Measurements from ENCODE around the gene C2orf74.
"Not testable (repeated sequence)": the region's sequence is repeated elsewhere in the genome, so short reads cannot be mapped to it uniquely, and the experiment has no call there.

The C2orf74 gene

DNA sequence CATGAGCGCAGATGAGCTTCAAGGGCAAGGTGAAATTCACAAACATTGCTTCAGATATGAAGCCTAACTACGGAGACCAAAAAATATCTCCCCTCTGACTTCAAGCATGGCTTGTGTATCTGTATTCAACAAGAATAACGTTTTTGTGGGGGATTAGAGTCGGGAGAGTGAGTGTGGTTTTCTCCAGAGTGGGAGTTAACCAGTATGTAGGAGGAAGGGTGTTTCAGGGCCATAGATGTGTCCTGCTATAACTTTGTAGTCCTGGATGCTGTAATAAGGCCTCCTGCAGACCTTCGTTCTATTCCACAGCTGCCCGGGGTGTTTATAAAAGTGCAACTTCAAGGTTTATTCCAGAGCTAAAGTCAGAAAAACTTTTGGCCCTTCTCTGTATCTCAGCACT, 12.9 kb upstream of the C2orf74 start:
- H3K4me3 ChIP-seq (ENCODE audit: low read depth, low read length) = no peak overlapping the region
- no peak for DNase-seq (ENCODE audit: low read depth)
- TF ChIP-seq, protein P1, sequence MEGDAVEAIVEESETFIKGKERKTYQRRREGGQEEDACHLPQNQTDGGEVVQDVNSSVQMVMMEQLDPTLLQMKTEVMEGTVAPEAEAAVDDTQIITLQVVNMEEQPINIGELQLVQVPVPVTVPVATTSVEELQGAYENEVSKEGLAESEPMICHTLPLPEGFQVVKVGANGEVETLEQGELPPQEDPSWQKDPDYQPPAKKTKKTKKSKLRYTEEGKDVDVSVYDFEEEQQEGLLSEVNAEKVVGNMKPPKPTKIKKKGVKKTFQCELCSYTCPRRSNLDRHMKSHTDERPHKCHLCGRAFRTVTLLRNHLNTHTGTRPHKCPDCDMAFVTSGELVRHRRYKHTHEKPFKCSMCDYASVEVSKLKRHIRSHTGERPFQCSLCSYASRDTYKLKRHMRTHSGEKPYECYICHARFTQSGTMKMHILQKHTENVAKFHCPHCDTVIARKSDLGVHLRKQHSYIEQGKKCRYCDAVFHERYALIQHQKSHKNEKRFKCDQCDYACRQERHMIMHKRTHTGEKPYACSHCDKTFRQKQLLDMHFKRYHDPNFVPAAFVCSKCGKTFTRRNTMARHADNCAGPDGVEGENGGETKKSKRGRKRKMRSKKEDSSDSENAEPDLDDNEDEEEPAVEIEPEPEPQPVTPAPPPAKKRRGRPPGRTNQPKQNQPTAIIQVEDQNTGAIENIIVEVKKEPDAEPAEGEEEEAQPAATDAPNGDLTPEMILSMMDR (IDR thresholded peaks at IDR 0.05; ENCODE audit: low read depth, low read length, missing control alignments) = no peak
- in situ Hi-C loops (cut with HindIII; ENCODE audit: low sequenced_read_pairs) = no loop called here

DNA sequence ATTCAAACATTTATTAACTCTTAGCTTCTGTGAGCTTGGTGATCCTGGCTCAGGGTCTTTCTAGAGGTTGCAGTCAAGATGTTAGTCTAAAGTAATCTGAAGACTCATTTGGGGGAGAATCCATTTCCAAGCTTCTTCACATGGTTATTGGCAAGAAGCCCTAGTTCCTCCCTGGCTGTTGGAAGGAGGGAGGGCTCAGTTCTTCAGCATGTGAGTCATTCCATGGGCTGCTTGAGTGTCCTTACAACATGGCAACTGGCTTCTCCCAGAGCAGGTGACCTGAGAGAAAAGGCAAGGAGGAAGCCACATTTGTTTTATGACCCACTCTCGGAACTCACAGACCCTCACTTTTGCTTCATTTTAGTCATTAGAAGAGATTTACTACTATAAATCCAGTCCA, 10.6 kb upstream of the C2orf74 start:
- TF ChIP-seq, protein P1 (IDR thresholded peaks at IDR 0.05; ENCODE audit: low read depth, low read length, missing control alignments) = no peak
- peak; percentile 9 for DNase-seq (ENCODE audit: low read depth)
- in situ Hi-C loops (cut with HindIII; ENCODE audit: low sequenced_read_pairs) = no loop called here
- H3K4me3 ChIP-seq (ENCODE audit: low read depth, low read length) = no peak overlapping the region

DNA sequence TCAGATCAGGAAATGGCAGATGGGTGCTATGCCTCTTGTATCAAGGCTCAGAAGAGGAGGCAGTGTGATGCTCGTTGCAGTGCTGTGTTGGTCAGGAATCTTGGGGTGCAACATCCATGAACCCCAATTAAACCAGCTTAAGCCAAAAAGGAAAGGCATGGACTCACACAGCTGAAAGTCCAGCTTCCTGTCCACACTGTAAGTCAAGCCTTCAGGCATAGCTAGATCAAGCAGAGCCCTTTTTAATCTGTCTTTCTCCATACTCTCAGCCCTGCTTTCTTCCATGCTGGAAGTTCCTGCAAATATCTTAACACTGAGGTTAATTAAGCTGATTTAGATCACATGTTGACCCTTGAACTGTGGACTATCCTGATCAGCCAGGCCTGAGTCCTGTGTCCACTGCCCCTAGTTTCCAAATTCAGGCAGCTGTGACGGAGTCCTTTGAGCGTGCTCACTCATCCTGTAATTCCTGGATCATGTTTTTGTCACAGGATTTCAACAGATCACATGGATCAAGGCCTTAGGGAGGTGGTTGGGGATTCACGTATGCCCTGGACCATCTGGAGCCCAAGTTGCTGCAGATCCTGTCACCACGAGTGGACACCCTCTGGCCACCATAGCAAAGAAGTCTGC, 4.5 kb upstream of the C2orf74 start:
- no peak for DNase-seq (ENCODE audit: low read depth)
- H3K4me3 ChIP-seq (ENCODE audit: low read depth, low read length) = no peak overlapping the region
- TF ChIP-seq, protein P1 (IDR thresholded peaks at IDR 0.05; ENCODE audit: low read depth, low read length, missing control alignments) = no peak
- in situ Hi-C loops (cut with HindIII; ENCODE audit: low sequenced_read_pairs) = no loop called here

DNA sequence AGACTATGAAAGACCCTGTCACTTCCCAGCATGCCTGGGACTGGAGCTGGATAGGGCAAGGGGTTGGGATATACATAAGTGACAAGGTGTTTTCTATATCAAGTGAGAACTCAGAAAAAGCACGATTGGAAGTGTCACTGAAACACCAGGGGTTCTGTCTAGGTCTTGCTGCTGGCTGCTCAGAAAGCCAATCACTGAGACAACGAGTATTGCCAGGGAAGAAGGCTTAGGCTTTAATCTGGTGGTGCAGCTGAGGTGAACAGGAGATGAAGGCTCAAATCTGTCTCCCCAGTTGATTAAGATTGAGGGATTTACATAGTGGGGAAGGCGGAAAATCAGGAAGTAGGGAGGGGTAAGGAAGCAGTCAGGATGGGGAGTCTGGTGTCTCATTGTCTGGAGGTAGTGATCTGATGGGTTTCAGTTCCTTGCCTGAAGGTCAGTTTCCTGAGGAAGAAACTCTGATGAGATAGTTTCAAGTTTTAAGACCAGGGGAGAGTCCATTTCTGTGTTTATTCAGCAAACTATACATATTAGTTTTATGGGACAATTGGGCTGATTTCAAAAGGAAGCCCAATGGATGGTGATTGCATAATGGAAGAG, 3.5 kb upstream of the C2orf74 start:
- in situ Hi-C loops (cut with HindIII; ENCODE audit: low sequenced_read_pairs) = no loop called here
- TF ChIP-seq, protein P1 (IDR thresholded peaks at IDR 0.05; ENCODE audit: low read depth, low read length, missing control alignments) = no peak
- H3K4me3 ChIP-seq (ENCODE audit: low read depth, low read length) = no peak overlapping the region
- no peak for DNase-seq (ENCODE audit: low read depth)

DNA sequence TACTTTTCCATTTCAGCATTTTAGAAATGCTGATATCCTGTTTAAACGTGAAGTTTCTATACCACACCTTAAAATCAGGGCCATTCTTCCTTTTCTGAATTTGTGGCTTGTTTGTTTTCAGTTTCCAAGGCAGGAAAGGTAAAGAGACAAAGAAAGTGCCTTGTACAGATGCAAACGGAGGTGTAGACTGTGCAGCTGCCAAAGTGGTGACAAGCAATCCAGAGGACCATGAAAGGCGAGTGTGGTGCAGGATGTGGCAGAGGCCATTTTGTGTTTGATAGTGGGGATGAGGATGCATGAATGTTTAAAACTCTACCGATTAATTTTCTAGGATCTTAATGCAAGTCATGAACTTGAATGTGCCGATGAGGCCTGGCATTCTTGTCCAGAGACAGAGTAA, 733 bp downstream of the C2orf74 start:
- in situ Hi-C loops (cut with HindIII; ENCODE audit: low sequenced_read_pairs) = no loop called here
- TF ChIP-seq, protein P1 (IDR thresholded peaks at IDR 0.05; ENCODE audit: low read depth, low read length, missing control alignments) = no peak
- no peak overlapping the region for H3K4me3 ChIP-seq (ENCODE audit: low read depth, low read length)
- no peak for DNase-seq (ENCODE audit: low read depth)

DNA sequence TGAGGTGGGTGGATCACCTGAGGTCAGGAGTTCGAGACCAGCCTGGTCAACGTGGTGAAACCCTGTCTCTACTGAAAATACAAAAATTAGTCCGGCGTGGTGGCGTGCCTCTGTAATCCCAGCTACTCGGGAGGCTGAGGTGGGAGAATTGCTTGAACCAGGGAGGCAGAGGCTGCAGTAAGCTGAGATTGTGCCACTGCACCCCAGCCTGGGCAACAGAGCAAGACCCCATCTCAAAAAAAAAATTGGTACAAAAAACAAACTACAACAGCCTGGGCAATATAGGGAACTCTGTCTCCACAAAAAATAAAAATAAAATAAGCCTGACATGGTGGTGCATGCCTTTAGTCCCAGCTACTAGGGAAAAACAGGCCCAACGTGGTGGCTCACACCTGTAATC, 3.1 kb downstream of the C2orf74 start:
- DNase-seq (ENCODE audit: low read depth); H3K4me3 ChIP-seq (ENCODE audit: low read depth, low read length); in situ Hi-C loops (cut with HindIII; ENCODE audit: low sequenced_read_pairs): not testable (repeated sequence)

DNA sequence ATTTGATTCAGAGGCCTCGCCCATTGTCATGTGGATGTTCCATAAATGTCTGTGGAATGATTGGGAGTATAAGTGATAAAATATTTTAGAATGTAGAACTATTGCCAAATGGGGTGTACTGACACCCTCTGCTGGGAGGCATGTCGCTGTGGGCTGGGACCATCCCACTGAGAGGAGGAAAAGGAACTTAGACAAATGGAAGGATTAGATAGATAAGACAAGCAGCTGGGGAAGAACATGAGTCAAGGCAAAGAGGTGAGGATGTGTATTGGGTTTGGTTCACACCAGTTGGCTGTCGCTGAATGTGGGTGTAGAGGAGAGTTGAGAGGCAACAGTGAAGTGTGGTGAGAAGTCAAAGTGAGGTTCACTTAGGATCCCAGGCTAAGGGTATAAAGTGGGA, 4.0 kb downstream of the C2orf74 start:
- in situ Hi-C loops (cut with HindIII; ENCODE audit: low sequenced_read_pairs) = no loop called here
- no peak overlapping the region for H3K4me3 ChIP-seq (ENCODE audit: low read depth, low read length)
- DNase-seq (ENCODE audit: low read depth) = no peak
- TF ChIP-seq, protein P1 (IDR thresholded peaks at IDR 0.05; ENCODE audit: low read depth, low read length, missing control alignments) = no peak
